ENCODE data around the gene NRG3. TPM values are rescaled to one million over a fixed set of nuclear protein-coding genes. Genes with fewer than 3 reads are reported as not detected.

The NRG3 gene
- total and polyA plus RNA-seq, 7 donors: 0.03 to 0.10 TPM; not detected in 5

GRCh38 chr10:83017076-83017867, 1142.3 kb downstream of the NRG3 start:
- Histone ChIP-seq H3K27me3 (ENCODE audit: insufficient read depth in 3 of 3, low read length in 2 of 3) (no peaks in the 10 kb centered on the region), H3K36me3 (ENCODE audit: insufficient read depth in 1 of 2, low read depth in 1 of 2) (no peaks in the 10 kb centered on the region), H3K27ac (no peak overlapping the region), H3K9me3 (no peaks in the 10 kb centered on the region), H3K4me3 (no peak overlapping the region), H3K4me1 (no peaks in the 10 kb centered on the region)
- ATAC-seq (no peak), DNase-seq (no peak)
- intact Hi-C loops (cut with DNase I): no loop called here
- 53 to 58% (median 56%) methylated on average over 2 of the region's 2 CpGs for WGBS, 3 donors
- TF ChIP-seq CTCF (IDR thresholded peaks at IDR 0.05): no peak

DNA sequence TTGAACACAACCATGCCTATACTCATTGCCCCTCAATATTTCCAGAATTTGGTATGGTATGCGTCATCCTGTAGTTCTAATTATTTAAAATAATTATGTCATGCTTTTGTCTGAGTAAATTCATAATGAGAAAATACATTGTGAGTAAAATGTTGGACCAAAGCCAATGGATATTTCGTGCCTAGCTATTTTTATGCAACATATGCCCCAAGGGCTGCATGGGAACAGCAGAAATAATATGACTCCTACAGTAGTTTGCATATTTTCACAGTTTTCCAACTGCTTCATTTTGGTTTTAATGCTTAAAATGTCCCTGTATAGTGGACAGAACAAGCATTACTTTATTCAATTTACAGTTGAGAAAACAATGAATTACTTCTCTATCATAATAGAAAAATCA, 1148.7 kb downstream of the NRG3 start:
- no peak overlapping the region for H3K27ac ChIP-seq
- TF ChIP-seq CTCF (IDR thresholded peaks at IDR 0.05): no peak
- no peaks in the 10 kb centered on the region for H3K27me3 ChIP-seq (ENCODE audit: insufficient read depth in 3 of 3, low read length in 2 of 3)
- H3K4me1 ChIP-seq: no peaks in the 10 kb centered on the region
- ATAC-seq: no peak
- intact Hi-C loops (cut with DNase I): no loop called here
- no peaks in the 10 kb centered on the region for H3K9me3 ChIP-seq
- 26 to 34% (median 31%) methylated on average over 2 of the region's 2 CpGs for WGBS, 3 donors
- DNase-seq: no peak
- no peak overlapping the region for H3K4me3 ChIP-seq
- H3K36me3 ChIP-seq (ENCODE audit: insufficient read depth in 1 of 2, low read depth in 1 of 2): no peaks in the 10 kb centered on the region
